Measurements from ENCODE around the gene RIPPLY2.
"Not testable (repeated sequence)": the region's sequence is repeated elsewhere in the genome, so short reads cannot be mapped to it uniquely, and the experiment has no call there.

The RIPPLY2 gene

GRCh38 chr6:83853178-83854000 is at the start of gene RIPPLY2:
Gene RIPPLY2 (plus strand): TSS chr6:83853360. CDS start chr6:83853417, 57 bp downstream.
- Histone ChIP-seq H3K27me3 (replicated peaks) (peaks cover 23% of the 10 kb centered on the region), H3K27ac (no peak within 1 kb of the TSS), H3K36me3 (replicated peaks) (no peaks in the 10 kb centered on the region), H3K4me3 (ENCODE audit: low read depth, low read length) (peak within 1 kb of the TSS; percentile 60)
- TF ChIP-seq, protein P1, sequence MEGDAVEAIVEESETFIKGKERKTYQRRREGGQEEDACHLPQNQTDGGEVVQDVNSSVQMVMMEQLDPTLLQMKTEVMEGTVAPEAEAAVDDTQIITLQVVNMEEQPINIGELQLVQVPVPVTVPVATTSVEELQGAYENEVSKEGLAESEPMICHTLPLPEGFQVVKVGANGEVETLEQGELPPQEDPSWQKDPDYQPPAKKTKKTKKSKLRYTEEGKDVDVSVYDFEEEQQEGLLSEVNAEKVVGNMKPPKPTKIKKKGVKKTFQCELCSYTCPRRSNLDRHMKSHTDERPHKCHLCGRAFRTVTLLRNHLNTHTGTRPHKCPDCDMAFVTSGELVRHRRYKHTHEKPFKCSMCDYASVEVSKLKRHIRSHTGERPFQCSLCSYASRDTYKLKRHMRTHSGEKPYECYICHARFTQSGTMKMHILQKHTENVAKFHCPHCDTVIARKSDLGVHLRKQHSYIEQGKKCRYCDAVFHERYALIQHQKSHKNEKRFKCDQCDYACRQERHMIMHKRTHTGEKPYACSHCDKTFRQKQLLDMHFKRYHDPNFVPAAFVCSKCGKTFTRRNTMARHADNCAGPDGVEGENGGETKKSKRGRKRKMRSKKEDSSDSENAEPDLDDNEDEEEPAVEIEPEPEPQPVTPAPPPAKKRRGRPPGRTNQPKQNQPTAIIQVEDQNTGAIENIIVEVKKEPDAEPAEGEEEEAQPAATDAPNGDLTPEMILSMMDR (IDR thresholded peaks at IDR 0.05; ENCODE audit: low read depth, low read length, missing control alignments) = no peak
- in situ Hi-C loops (cut with HindIII; ENCODE audit: low pct_ligation_motif_present, low sequenced_read_pairs) = no loop called here
- no peak for DNase-seq

- H3K27ac ChIP-seq; H3K4me3 ChIP-seq (ENCODE audit: low read depth, low read length); DNase-seq; in situ Hi-C loops (cut with HindIII; ENCODE audit: low pct_ligation_motif_present, low sequenced_read_pairs); H3K36me3 ChIP-seq (replicated peaks); H3K27me3 ChIP-seq (replicated peaks): not testable (repeated sequence)
Measured at GRCh38 chr6:83803492-83803891, 49.7 kb upstream of the RIPPLY2 start.

DNA sequence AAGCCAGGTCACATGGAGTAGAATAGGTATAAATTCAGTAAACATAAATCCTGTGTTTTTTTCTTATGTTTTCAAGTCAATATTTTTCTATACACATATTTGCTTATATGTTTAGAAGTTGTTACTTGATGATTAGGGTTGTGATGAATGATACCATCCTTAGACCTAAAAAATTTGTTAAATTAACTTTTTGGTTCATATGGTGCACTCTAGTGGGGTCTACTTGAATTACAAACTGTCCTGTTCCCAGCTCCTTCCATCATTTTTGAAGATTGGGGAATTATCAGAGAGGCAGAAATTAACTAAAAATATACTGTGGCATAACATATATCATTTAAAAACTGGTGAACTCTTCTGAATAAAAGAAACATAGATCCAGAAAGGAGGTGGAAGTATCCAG is 48.3 kb upstream of the RIPPLY2 start:
- in situ Hi-C loops (cut with HindIII; ENCODE audit: low pct_ligation_motif_present, low sequenced_read_pairs) = no loop called here
- TF ChIP-seq, protein P1 (IDR thresholded peaks at IDR 0.05; ENCODE audit: low read depth, low read length, missing control alignments) = no peak
- DNase-seq = no peak

DNA sequence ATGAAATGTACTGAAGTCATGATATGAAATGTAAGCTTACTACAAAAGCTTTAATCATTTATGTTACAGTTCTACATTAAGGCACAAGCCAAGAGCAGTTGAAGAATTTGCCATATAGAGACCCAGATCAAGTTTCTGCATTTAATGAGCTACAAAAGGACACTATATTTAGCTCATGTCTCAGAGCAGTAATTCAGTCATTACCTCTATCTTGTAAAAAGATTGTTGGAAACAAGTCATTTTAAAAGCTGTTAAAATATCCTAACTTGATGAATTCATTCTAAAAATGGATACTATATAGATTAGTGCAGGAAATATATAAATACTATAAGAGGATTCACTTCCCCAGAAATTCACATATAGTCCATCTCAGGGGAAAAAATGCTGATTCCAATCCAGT is 45.2 kb upstream of the RIPPLY2 start:
- DNase-seq = no peak
- H3K4me3 ChIP-seq (ENCODE audit: low read depth, low read length) = no peak overlapping the region
- no peaks in the 10 kb centered on the region for H3K36me3 ChIP-seq (replicated peaks)
- TF ChIP-seq, protein P1 (IDR thresholded peaks at IDR 0.05; ENCODE audit: low read depth, low read length, missing control alignments) = no peak
- no peak overlapping the region for H3K27ac ChIP-seq
- H3K27me3 ChIP-seq (replicated peaks) = no peaks in the 10 kb centered on the region
- in situ Hi-C loops (cut with HindIII; ENCODE audit: low pct_ligation_motif_present, low sequenced_read_pairs) = no loop called here

More for the DNA sequence above, 48.3 kb upstream of the RIPPLY2 start:
- H3K4me3 ChIP-seq (ENCODE audit: low read depth, low read length) = no peak overlapping the region
- H3K27ac ChIP-seq = no peak overlapping the region
- H3K36me3 ChIP-seq (replicated peaks) = no peaks in the 10 kb centered on the region
- H3K27me3 ChIP-seq (replicated peaks) = no peaks in the 10 kb centered on the region

- Histone ChIP-seq H3K36me3 (replicated peaks) (no peaks in the 10 kb centered on the region), H3K27me3 (replicated peaks) (no peaks in the 10 kb centered on the region), H3K4me3 (ENCODE audit: low read depth, low read length) (no peak overlapping the region), H3K27ac (no peak overlapping the region)
- TF ChIP-seq, protein P1 (IDR thresholded peaks at IDR 0.05; ENCODE audit: low read depth, low read length, missing control alignments) = no peak
- in situ Hi-C loops (cut with HindIII; ENCODE audit: low pct_ligation_motif_present, low sequenced_read_pairs) = no loop called here
- no peak for DNase-seq
Measured at GRCh38 chr6:83808926-83809325, 44.2 kb upstream of the RIPPLY2 start.

DNA sequence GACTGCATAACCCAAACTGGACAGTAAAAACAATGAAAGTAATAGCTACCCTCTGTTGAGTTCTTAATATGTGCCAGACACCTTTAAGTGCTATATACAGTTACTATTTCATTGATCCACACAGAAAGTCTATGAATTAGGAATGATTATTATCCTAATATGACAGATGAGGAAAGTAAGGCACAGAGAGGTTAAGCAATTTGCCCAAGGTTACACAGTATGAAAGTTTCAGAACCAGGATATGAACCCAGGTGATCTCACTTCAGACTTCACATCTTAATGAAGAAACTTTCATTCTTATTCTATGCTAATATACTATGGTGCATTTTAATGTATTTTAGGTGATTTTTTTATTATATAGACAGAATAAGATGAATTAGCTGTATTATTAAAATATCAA is 40.6 kb upstream of the RIPPLY2 start:
- H3K27me3 ChIP-seq (replicated peaks) = no peaks in the 10 kb centered on the region
- in situ Hi-C loops (cut with HindIII; ENCODE audit: low pct_ligation_motif_present, low sequenced_read_pairs) = no loop called here

More for the DNA sequence above, 40.6 kb upstream of the RIPPLY2 start:
- Histone ChIP-seq H3K36me3 (replicated peaks) (no peaks in the 10 kb centered on the region), H3K27ac (no peak overlapping the region), H3K4me3 (ENCODE audit: low read depth, low read length) (no peak overlapping the region)
- TF ChIP-seq, protein P1 (IDR thresholded peaks at IDR 0.05; ENCODE audit: low read depth, low read length, missing control alignments) = no peak
- DNase-seq = no peak

All from brain microvascular endothelial cell (primary cell).